HL-60 (cell line): Measurements from ENCODE around the gene EVA1C.
"Not testable (repeated sequence)": the region's sequence is repeated elsewhere in the genome, so short reads cannot be mapped to it uniquely, and the experiment has no call there.

Experiments
- DNase-seq, 2 experiments: peaks; one replicate each; pipeline ENCODE4 v3.0.0-alpha.2; 2010 to 2020; ENCODE audit warnings: low read depth in 1 of 2, low spot score in 1 of 2
- H3K27ac ChIP-seq: fragments of 250-450 bp; sonication (Bioruptor Pico); replicated peaks from 2 replicates; pipeline ENCODE4 v1.5.1; 2020; ENCODE audit warnings: mild to moderate bottlenecking, moderate library complexity
- H3K27me3 ChIP-seq: fragments of 250-450 bp; sonication (Bioruptor Pico); 2 replicates; pipeline ENCODE4 v1.5.1; 2021; ENCODE audit warnings: mild to moderate bottlenecking, moderate library complexity; ENCODE audit not compliant: insufficient read depth, poor library complexity, severe bottlenecking
- H3K4me3 ChIP-seq: replicated peaks from 2 replicates; pipeline ENCODE4 v1.5.1; 2011; ENCODE audit warnings: mild to moderate bottlenecking, control low read depth, low read length; ENCODE audit not compliant: insufficient read depth
- CTCF ChIP-seq: IDR thresholded peaks from one replicate; pipeline ENCODE4 v1.5.1; 2011; ENCODE audit warnings: low read length, control low read depth, inconsistent platforms; ENCODE audit not compliant: insufficient read depth
- GABPA ChIP-seq: IDR thresholded peaks from 2 replicates; pipeline ENCODE4 v1.6.1; 2012; ENCODE audit warnings: low read depth
- POLR2AphosphoS5 ChIP-seq: IDR thresholded peaks from 2 replicates; pipeline ENCODE4 v1.6.1; 2012; ENCODE audit warnings: low read depth
- SPI1 ChIP-seq: IDR thresholded peaks from 2 replicates; pipeline ENCODE4 v1.6.1; 2012; ENCODE audit warnings: low read depth, mild to moderate bottlenecking, borderline replicate concordance
- TF ChIP-seq, protein P1 (sequence below): IDR thresholded peaks from 2 replicates; pipeline ENCODE4 v1.6.1; 2012; ENCODE audit warnings: low read depth; ENCODE audit not compliant: insufficient replicate concordance

The EVA1C gene

DNA sequence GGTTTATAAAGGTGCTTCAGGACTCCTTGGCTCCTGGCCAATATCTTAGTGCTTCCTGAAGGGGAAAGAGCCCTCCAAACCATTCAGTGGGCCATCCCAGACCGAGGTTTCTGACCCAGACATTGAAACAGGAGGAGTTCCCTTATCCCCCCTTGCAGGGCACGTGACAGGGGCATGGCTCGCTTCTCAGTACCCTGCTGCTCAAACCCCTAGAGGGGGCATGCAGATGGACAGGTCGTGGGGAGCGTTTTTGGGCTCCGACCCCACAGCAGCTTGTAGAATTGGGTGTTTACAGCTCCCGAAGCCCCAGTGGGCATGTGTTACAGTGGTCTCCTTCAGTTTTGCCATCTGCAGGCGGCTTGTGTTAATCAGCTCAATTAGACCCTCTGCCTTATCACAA is 39.7 kb downstream of the EVA1C start:
- not testable (repeated sequence) for H3K4me3 ChIP-seq, H3K27ac ChIP-seq, H3K27me3 ChIP-seq, DNase-seq

DNA sequence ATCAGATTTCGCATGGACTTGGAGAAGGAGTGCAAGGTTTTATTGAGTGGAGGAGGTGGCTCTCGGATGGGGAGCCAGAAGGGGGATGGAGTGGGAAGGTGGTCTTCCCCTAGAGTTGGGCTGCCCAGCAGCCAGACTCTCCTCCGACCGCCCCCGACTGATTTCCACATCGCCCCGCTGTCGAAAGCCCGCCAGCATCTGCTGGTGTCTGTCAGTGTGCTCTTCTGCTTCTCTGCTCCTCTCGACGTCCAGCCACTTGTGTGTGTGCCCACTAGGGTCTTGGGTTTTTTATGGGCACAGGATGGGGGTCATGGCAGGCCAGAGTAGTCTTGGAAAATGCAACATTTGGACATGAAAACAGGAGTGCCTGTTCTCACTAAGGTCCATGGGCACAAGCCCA is 40.1 kb downstream of the EVA1C start:
- DNase-seq = no peak

GRCh38 chr21:32455548-32455947 is 43.0 kb downstream of the EVA1C start:
- peaks cover 4% of the 10 kb centered on the region for H3K27me3 ChIP-seq

More for the DNA sequence above, 40.1 kb downstream of the EVA1C start:
- H3K27ac ChIP-seq = no peak overlapping the region
- H3K4me3 ChIP-seq = no peak overlapping the region
- H3K27me3 ChIP-seq = no peaks in the 10 kb centered on the region
- TF ChIP-seq CTCF (no peak), POLR2AphosphoS5 (no peak), SPI1 (no peak), GABPA (no peak)
- TF ChIP-seq, protein P1, sequence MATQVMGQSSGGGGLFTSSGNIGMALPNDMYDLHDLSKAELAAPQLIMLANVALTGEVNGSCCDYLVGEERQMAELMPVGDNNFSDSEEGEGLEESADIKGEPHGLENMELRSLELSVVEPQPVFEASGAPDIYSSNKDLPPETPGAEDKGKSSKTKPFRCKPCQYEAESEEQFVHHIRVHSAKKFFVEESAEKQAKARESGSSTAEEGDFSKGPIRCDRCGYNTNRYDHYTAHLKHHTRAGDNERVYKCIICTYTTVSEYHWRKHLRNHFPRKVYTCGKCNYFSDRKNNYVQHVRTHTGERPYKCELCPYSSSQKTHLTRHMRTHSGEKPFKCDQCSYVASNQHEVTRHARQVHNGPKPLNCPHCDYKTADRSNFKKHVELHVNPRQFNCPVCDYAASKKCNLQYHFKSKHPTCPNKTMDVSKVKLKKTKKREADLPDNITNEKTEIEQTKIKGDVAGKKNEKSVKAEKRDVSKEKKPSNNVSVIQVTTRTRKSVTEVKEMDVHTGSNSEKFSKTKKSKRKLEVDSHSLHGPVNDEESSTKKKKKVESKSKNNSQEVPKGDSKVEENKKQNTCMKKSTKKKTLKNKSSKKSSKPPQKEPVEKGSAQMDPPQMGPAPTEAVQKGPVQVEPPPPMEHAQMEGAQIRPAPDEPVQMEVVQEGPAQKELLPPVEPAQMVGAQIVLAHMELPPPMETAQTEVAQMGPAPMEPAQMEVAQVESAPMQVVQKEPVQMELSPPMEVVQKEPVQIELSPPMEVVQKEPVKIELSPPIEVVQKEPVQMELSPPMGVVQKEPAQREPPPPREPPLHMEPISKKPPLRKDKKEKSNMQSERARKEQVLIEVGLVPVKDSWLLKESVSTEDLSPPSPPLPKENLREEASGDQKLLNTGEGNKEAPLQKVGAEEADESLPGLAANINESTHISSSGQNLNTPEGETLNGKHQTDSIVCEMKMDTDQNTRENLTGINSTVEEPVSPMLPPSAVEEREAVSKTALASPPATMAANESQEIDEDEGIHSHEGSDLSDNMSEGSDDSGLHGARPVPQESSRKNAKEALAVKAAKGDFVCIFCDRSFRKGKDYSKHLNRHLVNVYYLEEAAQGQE = no peak

DNA sequence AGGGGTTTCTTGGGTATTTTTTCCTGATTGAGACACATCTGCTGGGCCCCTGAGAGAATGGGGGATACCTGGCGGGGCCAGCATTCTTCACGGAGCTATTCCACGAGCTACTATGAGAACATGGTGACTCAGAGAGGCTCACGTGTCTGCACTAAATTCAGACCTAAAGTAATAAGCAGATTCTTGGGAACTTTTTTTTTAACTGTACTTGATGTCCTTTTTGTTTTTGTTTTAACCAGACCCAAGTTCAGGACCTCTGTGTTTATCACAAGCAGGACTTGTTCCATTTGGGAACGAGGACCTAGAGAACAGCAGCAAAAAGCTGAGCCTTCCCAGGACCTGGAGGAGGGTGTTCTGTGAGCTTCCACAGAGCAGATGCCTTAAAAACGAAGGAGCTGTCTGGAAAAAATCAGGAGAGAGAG is 44.0 kb downstream of the EVA1C start:
- DNase-seq = no peak
- peaks cover 4% of the 10 kb centered on the region for H3K27me3 ChIP-seq
- TF ChIP-seq CTCF (no peak), SPI1 (no peak), GABPA (no peak), POLR2AphosphoS5 (no peak)
- TF ChIP-seq, protein P1 = no peak
- H3K27ac ChIP-seq = no peak overlapping the region
- H3K4me3 ChIP-seq = no peak overlapping the region

More at GRCh38 chr21:32455548-32455947, 43.0 kb downstream of the EVA1C start:
- no peak overlapping the region for H3K4me3 ChIP-seq
- TF ChIP-seq CTCF (no peak), SPI1 (no peak), GABPA (no peak), POLR2AphosphoS5 (no peak)
- TF ChIP-seq, protein P1 = no peak
- no peak overlapping the region for H3K27ac ChIP-seq
- no peak for DNase-seq
